SKM-1 treated with dmso at 0.1 percent for 144 hours (cell line): ENCODE results near the gene SLC22A23.

Experiments used
- DNase-seq: peaks from one replicate; lab custom pipeline; 2025; ENCODE audit not compliant: unreplicated experiment; lab: John Stamatoyannopoulos, UW

The SLC22A23 gene

GRCh38 chr6:3356056-3356823 is 100.6 kb downstream of the SLC22A23 start:
- DNase-seq, result peak; percentile 89

- DNase-seq, result peak; percentile 60
Observed at GRCh38 chr6:3355358-3356055, 101.3 kb downstream of the SLC22A23 start.

GRCh38 chr6:3355011-3355357 is 101.9 kb downstream of the SLC22A23 start:
- DNase-seq, result no peak

- no peak for DNase-seq
Observed at GRCh38 chr6:3353939-3354338, 102.9 kb downstream of the SLC22A23 start.

GRCh38 chr6:3353213-3353903 is 103.5 kb downstream of the SLC22A23 start:
- DNase-seq, result no peak

GRCh38 chr6:3352678-3353077 is 104.2 kb downstream of the SLC22A23 start:
- no peak for DNase-seq

- no peak for DNase-seq
Observed at GRCh38 chr6:3351829-3352524, 104.9 kb downstream of the SLC22A23 start.

- no peak for DNase-seq
Observed at GRCh38 chr6:3351105-3351676, 105.7 kb downstream of the SLC22A23 start.

- DNase-seq, result no peak
Observed at GRCh38 chr6:3350252-3350796, 106.5 kb downstream of the SLC22A23 start.

GRCh38 chr6:3349388-3350251 is 107.2 kb downstream of the SLC22A23 start:
- no peak for DNase-seq

- DNase-seq, result no peak
Observed at GRCh38 chr6:3348821-3349220, 108.0 kb downstream of the SLC22A23 start.

GRCh38 chr6:3347826-3348225 is 109.0 kb downstream of the SLC22A23 start:
- no peak for DNase-seq

GRCh38 chr6:3347247-3347646 is 109.6 kb downstream of the SLC22A23 start:
- DNase-seq, result no peak

- DNase-seq, result no peak
Observed at GRCh38 chr6:3346476-3346875, 110.4 kb downstream of the SLC22A23 start.

GRCh38 chr6:3345836-3346235 is 111.0 kb downstream of the SLC22A23 start:
- no peak for DNase-seq

- no peak for DNase-seq
Observed at GRCh38 chr6:3343089-3343883, 113.6 kb downstream of the SLC22A23 start.

- no peak for DNase-seq
Observed at GRCh38 chr6:3341467-3341866, 115.4 kb downstream of the SLC22A23 start.

- no peak for DNase-seq
Observed at GRCh38 chr6:3340894-3341293, 116.0 kb downstream of the SLC22A23 start.

- no peak for DNase-seq
Observed at GRCh38 chr6:3340358-3340802, 116.5 kb downstream of the SLC22A23 start.
